Right renal cortex interstitium (tissue), 3 donors: ENCODE data around the gene CCNT1. TPM values are rescaled to one million over a fixed set of nuclear protein-coding genes. Genes with fewer than 3 reads are reported as not detected.
"Not testable (repeated sequence)": the region's sequence is repeated elsewhere in the genome, so short reads cannot be mapped to it uniquely, and the experiment has no call there.

Experiments used
- DNase-seq, 3 donors: peaks; one replicate each; pipeline ENCODE4 v3.0.0-alpha.2; 2013; ENCODE audit warnings: low read depth in 3 of 3, low spot score in 2 of 3
- polyA plus RNA-seq, 3 donors: library from polyadenylated mRNA; unstranded; fragments of 120-200 nt; gene quantifications; one replicate each; pipeline ENCODE4 v1.2.1, GENCODE V29; 2013; ENCODE audit not compliant: insufficient read length in 3 of 3

The CCNT1 gene
- polyA plus RNA-seq, 3 donors: 29.5 to 31.7 (median 30.3) TPM

DNA sequence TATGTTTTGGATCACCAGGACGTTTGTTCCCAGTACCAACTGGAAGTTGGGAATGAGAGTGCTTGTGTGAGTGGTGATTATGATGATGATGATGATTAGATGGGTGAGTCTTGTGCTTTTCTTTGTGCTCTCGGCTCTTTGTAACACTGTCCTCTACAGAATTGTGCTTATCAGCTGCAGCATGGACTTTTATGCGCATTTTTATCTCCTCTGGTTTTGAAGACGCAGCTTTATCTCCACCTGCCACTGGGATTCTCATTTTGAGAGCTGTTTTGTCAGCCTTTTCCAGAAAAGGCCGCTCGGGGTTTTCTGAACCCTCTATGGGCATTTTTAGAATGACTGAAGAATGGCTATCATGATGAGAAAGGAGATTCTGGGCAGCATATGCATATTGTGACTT is 22.9 kb downstream of the CCNT1 start:
- no peak for DNase-seq

DNA sequence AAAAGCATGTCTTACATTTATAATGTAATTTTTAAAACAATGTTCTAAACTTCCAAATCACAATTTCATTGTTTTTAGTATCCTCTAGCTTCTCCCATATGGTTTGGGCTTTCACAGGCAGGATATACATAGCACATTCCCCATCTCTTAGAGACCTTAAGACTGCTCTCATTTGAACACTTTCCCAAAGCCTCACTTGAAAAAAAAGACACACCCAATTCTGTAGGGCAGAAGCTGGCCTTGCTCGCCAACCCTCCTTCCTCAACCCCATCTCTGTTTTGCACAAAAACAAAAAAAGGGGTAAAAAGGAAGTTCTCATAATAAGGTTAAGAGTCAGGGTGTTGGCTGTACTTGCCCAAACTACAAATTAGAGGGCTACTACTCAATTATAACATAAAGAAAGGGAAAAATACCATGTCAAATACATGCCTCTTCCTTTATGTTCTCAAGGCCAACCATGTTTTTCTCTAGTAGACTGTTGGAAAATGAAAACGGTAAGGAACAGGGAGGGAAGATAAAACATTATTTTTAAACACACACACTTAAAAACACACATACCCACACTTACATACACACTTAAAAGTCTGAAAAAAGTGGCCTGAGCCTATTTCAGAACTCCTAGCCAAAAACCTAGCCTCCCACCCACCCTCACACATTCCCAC is 24.6 kb downstream of the CCNT1 start:
- no peak for DNase-seq

DNA sequence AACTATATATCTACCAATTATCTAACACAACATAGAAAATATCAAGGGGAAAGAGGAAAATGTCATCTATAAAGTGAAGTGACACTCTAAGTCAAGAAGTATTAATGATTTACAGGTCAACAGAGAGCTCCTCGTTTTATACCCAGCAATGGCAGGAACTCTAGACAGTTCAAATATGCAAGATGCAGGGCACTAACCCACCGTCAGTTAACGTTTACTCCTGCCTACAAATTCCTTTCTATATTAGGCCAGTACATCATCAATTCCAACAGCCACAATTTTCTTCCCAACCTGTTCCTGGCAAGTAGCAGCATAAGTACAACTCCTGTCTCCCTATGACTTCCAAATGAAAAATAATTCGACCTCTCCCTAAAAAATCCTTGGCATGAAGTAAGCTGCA is 25.5 kb downstream of the CCNT1 start:
- DNase-seq: no peak

DNA sequence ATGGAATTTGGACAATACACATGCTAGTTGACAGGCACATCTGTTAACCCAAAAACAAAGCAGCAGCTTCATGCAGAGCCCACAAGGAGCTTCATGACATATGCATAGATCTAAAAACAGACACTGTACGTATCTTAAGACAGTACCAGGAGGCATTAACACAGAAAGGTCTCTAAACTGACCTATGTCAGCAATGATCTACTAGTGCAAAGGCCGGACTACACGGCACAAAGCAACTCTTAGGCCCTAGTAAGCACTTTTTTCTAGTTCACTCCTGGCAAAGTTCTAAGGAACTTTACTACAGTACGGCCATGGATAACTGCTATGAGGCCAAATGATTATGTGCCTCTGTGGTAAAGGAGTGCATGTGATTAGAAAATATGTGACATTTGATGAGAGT is 26.1 kb downstream of the CCNT1 start:
- no peak for DNase-seq

DNA sequence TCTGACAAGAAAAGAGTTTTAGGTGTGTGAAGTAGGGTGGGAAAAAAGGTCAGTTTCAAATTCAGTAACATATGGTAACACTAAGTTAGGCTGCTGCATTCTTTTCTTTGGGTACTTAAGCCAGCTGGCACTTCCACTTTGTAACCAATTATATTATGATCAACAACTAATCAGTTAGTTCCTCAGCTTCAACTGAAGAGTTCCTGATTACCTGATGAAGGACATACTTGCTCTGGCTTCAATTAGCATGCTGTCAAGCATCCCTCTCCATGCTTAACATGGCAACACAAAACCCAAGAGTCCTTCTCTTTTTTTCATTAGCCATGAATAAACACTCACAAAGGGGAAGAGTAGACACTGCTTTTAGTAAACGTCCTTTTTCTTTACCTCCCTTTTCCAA is 27.7 kb downstream of the CCNT1 start:
- no peak for DNase-seq

DNA sequence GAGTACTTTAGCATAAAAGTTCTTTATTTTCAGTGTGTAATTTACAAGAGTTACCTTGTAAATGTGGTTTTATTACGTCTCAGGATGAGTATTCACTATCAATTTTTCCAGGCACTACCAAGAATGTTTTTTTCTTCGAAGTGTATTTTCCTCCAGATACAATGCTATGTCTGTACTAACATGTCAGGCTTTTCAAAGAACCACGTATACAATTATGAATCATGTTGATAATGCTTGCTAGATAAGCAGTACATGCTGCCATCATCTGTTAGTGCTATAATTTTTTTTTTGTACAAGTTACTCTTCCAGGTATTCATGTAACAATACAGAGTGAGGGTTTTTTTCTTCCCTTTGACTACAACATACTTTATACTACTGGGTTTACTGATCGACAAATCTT is 28.9 kb downstream of the CCNT1 start:
- DNase-seq: no peak

DNA sequence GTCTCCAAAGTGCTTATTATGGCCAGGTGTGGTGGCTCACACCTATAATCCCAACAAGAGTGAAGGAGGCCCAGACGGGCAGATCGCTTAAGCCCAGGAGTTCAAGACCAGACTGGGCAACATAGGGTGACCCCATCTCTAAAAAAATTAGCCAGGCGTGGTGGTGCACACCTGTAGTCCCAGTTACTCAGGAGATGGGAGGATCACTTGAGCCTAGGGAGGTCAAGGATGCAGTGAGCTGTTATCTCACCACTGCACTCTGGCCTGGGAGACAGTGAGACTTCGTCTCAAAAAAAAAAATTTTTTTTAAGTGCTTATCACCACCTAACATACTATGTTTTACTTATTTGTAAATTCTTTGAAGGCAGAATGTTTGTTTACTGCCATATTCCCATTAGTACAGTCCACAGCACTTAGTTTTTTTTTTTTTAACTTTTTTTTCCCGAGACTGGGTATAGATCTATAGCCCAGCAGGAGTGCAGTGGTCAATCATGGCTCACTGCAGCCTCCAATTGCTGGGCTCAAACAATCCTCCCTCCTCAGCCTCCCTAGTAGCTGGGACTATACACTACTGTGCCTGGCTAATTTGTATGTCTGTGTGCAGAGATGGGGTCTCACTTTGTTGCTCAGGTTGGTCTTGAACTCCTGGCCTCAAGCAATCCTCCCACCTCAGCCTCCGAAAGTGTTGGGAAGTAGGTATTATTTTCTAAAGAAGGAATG is 29.7 kb downstream of the CCNT1 start:
- DNase-seq: no peak

DNA sequence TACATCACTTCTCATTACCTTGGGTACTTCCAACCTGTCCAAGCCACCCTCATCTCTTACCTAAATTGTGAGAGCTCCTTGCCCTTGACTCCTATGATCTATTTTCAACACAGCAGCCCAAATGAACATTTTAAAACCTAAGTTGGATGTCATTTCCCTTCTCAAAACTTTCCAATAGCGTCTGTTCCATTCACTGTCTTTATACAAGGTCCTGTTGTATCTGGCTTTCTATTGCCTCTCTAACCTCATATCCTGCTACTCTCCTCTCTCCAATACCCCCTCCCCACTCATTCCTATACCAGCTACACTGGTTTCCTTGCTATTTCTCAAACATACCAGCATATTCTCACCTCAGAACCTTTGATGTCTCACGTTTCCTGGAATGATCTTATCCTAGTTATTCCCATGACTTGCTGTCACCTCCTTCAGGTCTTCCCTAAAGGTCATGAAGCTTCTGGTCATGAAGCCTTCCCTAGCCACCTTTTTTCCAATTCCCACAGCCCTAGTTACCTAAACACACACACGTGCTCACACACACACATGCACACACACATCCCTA is 30.4 kb downstream of the CCNT1 start:
- DNase-seq: no peak

DNA sequence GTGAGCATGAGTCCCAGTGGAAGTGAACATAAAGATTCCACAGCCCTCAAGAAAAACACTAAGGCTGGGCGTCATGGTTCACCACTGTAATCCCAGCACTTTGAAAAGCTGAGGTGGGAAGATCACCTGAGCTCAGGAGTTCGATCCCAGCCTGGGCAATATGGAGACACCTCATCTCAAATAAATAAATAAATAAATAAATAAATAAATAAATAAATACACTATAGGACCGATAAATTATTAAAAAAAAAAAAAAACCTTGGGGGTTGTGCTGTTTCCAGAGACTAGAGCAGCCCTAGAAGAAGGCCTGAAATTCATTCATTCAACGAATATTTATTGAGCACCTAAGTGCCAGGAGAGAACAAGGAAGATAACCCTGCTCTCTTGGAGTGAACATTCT is 33.0 kb downstream of the CCNT1 start:
- DNase-seq: no peak

DNA sequence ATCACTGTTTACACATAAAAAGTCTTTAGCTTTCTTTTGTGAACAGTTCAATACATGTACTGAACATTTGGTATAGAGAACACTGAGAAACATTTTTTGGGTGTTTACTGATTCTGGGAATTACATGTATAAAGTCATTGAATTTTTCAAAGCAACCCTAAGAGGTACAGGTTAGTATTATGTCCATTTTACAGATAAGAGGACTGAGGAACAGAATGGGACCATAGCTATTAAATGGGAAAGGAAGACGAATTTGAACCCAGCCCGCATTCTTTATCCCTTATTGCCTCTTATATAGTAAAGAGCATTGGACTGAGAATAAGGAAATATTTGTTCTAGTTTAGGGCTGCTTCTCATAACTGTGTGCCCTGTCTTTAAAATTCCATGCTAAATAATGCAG is 33.6 kb downstream of the CCNT1 start:
- DNase-seq: no peak

DNA sequence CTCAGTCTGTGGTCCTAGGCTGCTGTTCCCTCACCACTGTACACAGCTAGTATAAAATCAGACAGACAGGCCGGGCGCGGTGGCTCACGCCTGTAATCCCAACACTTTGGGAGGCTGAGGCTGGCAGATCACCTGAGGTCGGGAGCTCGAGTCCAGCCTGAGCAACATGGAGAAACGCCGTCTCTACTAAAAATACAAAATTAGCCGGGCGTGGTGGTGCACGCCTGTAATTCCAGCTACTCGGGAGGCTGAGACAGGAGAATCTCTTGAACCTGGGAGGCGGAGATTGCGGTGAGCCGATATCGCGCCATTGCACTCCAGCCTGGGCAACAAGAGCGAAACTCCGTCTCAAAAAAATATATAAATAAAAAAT is 34.0 kb downstream of the CCNT1 start:
- DNase-seq: not testable (repeated sequence)

DNA sequence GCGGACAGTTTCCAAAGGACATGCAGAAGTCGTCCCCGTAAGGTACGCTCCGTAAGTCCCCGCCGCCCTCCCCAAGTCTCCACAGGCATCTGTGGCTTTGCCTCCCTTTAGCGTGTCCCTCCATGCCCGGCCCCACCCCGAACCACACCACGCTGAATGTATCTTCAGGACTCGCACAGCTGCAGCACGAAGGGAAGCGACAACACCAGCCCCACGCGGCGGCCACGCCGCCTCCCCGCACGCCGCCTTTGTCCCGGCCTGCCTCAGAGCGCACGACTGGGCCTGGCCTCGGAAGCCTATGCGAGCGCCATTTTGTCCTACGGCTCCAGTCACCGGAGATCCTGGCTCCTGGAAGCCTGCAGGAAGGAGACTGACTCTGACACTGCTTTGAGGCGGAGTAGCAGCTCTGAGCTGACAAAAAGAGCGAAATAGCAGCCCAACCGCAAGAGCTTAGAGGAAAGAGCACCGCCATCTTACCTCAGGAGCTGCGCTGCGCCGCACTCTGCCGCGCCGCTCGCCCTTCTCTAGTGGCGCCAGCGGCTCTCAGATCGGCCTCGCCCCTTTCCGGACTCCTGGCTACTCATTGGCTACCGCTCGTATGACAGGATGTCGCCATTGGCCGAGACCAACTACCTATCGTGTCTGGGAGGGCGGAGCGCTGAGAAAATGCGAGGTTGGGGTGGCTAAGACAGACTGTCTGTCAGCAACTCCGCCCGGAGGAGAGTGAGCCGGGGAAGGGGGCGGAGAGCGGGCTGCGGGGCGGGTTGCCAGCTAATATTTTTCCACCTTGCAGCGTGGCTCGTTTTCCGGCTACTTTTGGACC is 34.6 kb downstream of the CCNT1 start, which contains the start of gene KANSL2:
Gene KANSL2 (minus strand): TSS at position 529 of the 823 bp plus-strand sequence. CDS start 606 bp downstream, outside the sequence.
- peak; percentile 94 to 97 (median 94) for DNase-seq

DNA sequence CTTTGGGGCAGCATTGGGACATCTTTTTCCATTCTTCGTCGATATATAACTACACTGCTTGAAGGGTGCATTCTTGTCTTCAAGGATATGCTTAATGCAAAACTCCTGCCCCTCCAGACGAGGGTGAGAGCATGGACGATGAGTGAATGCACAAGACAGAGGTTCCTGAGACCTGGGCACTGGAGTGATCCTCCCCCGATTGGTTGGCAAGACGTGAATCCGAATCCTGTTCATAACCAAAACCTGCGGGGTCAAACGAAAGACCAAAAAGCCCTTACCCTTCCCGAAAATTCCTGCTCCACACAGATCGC is 35.2 kb downstream of the CCNT1 start:
- peak in 1 of 3 donors; percentile 17 for DNase-seq

DNA sequence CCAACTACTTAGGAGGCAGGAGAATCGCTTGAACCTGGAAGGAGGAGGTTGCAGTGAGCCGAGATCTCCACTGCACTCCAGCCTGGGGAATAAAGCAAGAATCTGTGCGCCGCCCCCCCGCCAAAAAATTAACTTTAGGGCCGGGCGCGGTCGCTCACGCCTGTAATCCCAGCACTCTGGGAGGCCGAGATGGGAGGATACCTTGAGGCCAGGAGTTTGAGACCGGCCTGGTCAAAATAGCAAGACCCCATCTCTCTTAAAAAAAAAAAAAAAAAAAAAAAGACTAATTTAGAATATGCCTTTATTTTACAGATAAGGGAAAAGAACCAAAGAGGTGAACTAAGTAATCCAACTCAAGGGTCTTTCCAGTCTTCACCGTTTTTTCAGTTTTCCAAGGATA is 35.6 kb downstream of the CCNT1 start:
- no peak for DNase-seq

DNA sequence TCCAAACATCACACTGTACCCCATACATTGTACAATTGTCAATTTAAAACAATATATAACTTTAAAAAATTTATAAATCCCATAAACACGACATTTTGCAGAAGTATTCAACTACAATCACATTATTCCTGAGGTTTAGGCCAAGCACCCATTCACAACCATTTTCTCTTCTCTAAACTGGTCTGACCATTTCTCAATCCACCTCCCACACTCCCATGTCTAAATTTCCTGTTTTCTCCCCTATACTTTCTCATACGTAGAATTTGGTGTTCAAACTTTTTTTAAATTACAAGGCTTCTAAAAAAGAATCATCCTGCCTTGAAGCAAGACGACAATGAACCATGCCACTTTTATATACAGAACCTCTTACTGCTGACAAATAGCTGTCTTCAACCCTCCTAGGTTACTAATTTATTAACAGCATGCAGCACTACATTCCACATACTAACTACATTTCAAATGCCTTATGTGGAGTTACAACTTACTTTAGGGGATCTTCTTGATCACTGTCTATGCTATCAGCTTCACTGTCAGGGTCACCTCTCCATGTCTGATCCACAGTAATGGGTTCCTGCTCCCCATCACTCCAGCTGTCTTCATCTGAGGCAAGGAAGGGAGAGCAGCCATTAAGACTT is 37.8 kb downstream of the CCNT1 start:
- DNase-seq: no peak

DNA sequence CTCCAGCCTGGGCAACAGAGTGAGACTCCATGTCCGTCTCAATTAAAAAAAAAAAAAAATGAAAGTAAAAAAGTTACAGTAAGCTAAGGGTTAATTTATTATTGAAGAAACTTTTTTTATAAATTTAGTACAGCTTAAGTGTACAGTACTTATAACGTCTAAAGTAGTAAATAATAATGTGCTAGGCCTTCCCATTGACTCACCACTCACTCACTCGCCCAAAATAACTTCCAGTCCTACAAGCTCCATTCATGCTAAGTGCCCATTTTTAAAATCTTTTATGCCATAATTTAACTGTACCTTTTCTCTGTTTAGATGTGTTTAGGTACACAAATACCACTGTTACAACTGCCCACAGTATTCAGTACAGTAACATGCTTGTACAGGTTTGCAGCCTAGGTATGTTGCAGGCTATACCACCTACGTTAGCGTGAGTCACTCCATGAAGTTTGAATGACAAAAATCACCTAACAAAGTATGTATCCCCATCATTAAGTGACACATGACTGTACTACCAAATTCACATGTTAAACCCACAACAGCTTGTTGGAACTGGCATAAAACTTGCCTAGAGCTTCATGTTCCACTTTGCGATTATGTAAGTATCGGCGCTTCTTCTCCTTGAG is 45.2 kb downstream of the CCNT1 start:
- DNase-seq: no peak

DNA sequence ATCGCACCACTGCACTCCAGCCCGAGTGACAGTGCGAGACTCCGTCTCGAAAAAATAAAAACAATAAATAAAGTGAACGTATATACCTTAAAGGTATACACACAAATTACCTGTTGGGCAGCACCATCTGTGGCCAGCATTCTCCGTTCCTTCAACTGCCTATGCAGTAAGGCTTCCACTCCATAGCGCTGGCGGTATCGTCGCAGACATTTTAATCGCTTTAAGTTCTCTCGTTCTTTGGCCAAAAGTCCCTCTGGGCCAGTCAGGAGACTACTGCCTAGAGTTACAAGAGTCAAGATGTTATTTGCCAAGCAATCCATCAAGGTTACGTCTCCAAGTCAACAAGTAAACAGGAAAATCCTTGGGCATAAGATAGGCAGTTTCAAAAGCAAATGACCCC is 47.5 kb downstream of the CCNT1 start:
- DNase-seq: no peak

DNA sequence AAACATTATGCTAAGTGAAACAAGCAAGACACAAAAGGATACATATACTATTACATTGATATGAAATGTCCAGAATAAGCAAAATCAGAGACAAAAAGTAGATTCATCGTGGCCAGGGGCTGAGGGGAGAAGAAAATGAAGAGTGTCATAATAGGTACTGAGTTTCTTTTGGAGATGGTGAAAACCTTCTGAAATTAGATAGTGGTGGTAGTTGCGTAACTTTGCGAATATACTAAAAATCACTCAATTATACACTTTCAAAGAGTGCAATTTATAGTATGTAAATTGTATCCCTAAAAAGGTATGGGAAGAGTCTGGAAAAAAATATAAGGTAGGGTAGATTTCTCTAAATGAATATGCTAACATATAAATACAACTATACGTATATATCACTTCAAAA is 56.6 kb downstream of the CCNT1 start:
- DNase-seq: no peak

DNA sequence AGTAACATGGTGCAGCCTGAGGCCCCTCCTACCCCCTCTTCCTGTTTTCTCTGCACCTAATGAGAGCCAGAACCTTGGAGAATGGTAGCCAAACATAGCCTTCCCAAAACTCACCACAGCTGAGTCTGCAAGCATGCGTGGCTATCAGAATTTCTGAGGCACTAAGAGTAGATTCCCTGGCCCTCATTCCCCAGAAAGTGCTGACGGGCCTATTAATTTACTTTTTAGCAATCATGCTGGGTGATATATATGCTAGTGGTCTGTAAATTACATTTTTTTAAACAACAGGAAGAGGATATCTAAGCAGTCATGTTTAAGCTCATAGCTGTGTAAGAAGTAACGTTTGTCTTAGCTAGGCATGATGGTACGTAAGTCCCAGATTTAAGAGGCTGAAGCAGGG is 64.8 kb downstream of the CCNT1 start:
- no peak for DNase-seq

DNA sequence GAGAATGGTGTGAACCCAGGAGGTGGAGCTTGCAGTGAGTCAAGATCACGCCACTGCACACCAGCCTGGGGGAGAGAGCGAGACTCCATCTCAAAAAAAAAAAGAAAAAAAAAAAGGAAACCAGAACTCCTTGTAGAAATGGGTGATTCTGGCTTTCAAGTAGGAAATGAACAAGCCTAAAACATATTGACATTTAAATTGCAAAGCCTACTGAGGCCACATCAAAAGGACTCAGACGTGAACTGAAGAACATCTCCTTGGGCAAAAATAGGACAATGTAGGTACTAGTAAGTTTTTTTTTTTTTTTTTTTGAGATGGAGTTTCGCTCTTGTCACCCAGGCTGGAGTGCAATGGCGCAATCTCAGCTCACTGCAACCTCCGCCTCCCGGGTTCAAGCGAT is 71.2 kb downstream of the CCNT1 start:
- DNase-seq: not testable (repeated sequence)

DNA sequence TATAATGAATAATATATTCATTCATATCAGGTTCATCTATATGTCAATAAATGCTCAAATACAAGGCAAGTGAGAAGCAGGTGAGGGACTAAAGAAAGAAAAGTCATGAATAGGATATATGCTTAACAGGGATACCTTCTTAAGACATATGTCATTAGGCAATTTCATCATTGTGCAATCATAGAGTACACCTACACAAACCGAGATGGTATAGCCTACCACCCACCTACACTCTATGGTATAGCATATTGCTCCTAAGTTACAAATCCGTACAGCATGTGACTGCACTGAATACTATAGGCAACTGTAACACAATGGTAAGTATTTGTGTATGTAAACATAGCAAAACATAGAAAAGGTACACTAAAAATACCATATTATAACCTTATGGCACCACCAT is 73.5 kb downstream of the CCNT1 start:
- DNase-seq: no peak
